Endothelial cell of umbilical vein (primary cell): ENCODE results near the gene PALM. TPM values are rescaled to one million over a fixed set of nuclear protein-coding genes. Genes with fewer than 3 reads are reported as not detected.

Experiments
- BruUV-seq: library from RNA; stranded (reverse); fragments of 400-500 nt; replicated peaks from 2 replicates; lab custom pipeline; 2021; lab: Mats Ljungman, UMichigan
- CTCF ChIA-PET: fragments of 300-600, 350-600 bp; sonication (Branson Sonifier 250); formaldehyde crosslinking; loops from one replicate; lab custom pipeline; 2021; ENCODE audit warnings: antibody characterized with exemption, inconsistent platforms; lab: Charles Lee
- POLR2A ChIA-PET: fragments of 300-600, 350-600 bp; sonication (Branson Sonifier 250); formaldehyde crosslinking; loops from one replicate; lab custom pipeline; 2021; ENCODE audit warnings: antibody characterized with exemption, inconsistent platforms; lab: Charles Lee
- DNase-seq: peaks from one replicate; pipeline ENCODE4 v3.0.0-alpha.2; 2011; ENCODE audit warnings: low read depth, low spot score
- FAIRE-seq: peaks from 2 replicates; lab custom pipeline; 2011; peaks lifted over from hg19 to GRCh38; lab: Jason Lieb, UNC
- H2AFZ ChIP-seq: 2 replicates; pipeline ENCODE4 v1.6.0; 2012; ENCODE audit warnings: low read depth, low read length, control low read depth, inconsistent platforms
- H3K27ac ChIP-seq: 2 replicates; pipeline ENCODE4 v1.5.1; 2011; ENCODE audit warnings: low read depth, mild to moderate bottlenecking, control low read depth, low read length, moderate library complexity; ENCODE audit not compliant: insufficient read depth
- H3K27me3 ChIP-seq, 2 experiments: 2 replicates each; pipeline versions ENCODE4 v1.6.0 to v1.6.1; 2011; ENCODE audit warnings: low read length in 2 of 2, mixed read lengths in 1 of 2; ENCODE audit not compliant: control insufficient read depth in 2 of 2, insufficient read depth in 2 of 2
- H3K36me3 ChIP-seq, 2 experiments: 2 replicates in 1 of 2; 3 replicates in 1 of 2; pipeline ENCODE4 v1.5.1; 2011; ENCODE audit warnings: low read length in 2 of 2, mild to moderate bottlenecking in 1 of 2, moderate library complexity in 1 of 2; ENCODE audit not compliant: control insufficient read depth in 2 of 2, insufficient read depth in 2 of 2; ENCODE audit errors: extremely low read depth in 1 of 2
- H3K4me1 ChIP-seq: 3 replicates; pipeline ENCODE4 v1.5.1; 2011; ENCODE audit warnings: mild to moderate bottlenecking, low read length; ENCODE audit not compliant: control insufficient read depth, insufficient read depth; ENCODE audit errors: extremely low read depth
- H3K4me2 ChIP-seq: 2 replicates; pipeline ENCODE4 v1.6.1; 2011; ENCODE audit warnings: low read length, control low read depth, mixed read lengths; ENCODE audit not compliant: insufficient read depth
- H3K4me3 ChIP-seq, 3 experiments: fragments of 200-600 bp in 1 of 3; sonication (generic), shearing (Covaris generic) in 1 of 3; replicated peaks in 1 of 3; 2 replicates each; pipeline ENCODE4 v1.5.1; 2011 to 2016; ENCODE audit warnings: control low read depth in 3 of 3, low read length in 3 of 3, mild to moderate bottlenecking in 2 of 3, inconsistent platforms in 1 of 3, low read depth in 1 of 3, moderate library complexity in 1 of 3; ENCODE audit not compliant: insufficient read depth in 1 of 3
- H3K79me2 ChIP-seq: 2 replicates; pipeline ENCODE4 v1.6.0; 2012; ENCODE audit warnings: low read length, inconsistent platforms; ENCODE audit not compliant: control insufficient read depth, insufficient read depth
- H3K9ac ChIP-seq: replicated peaks from 2 replicates; pipeline ENCODE3; 2011; ENCODE audit warnings: low read length, control low read depth; ENCODE audit not compliant: insufficient read depth; ENCODE audit errors: extremely low read depth
- H3K9me1 ChIP-seq: replicated peaks from 3 replicates; pipeline ENCODE4 v1.6.0; 2011; ENCODE audit warnings: mild to moderate bottlenecking, low read length; ENCODE audit not compliant: control insufficient read depth, insufficient read depth; ENCODE audit errors: extremely low read depth
- H3K9me3 ChIP-seq: replicated peaks from 2 replicates; pipeline ENCODE4 v1.5.1; 2012; ENCODE audit warnings: low read length, inconsistent platforms; ENCODE audit not compliant: control insufficient read depth, insufficient read depth
- H4K20me1 ChIP-seq: replicated peaks from 2 replicates; pipeline ENCODE3; 2011; ENCODE audit warnings: mild to moderate bottlenecking, low read length; ENCODE audit not compliant: control insufficient read depth, insufficient read depth; ENCODE audit errors: extremely low read depth
- EZH2 ChIP-seq: IDR thresholded peaks from 2 replicates; pipeline ENCODE4 v1.6.1; 2012; ENCODE audit warnings: borderline replicate concordance, low read depth, mild to moderate bottlenecking, moderate library complexity, low read length, inconsistent platforms; ENCODE audit not compliant: severe bottlenecking
- GATA2 ChIP-seq: IDR thresholded peaks from 2 replicates; pipeline ENCODE4 v1.7.0; 2011; ENCODE audit warnings: low read depth, mild to moderate bottlenecking, moderate library complexity, mixed read lengths, low read length; ENCODE audit not compliant: insufficient read length, insufficient read depth
- JUN ChIP-seq: IDR thresholded peaks from 2 replicates; pipeline ENCODE4 v1.6.1; 2011; ENCODE audit warnings: borderline replicate concordance, low read depth; ENCODE audit not compliant: insufficient read length, insufficient read depth
- MYC ChIP-seq: IDR thresholded peaks from one replicate; pipeline ENCODE4 v1.6.1; 2011; ENCODE audit warnings: mild to moderate bottlenecking, low read depth, low read length
- POLR2A ChIP-seq: IDR thresholded peaks from 2 replicates; pipeline ENCODE4 v1.6.1; 2012; ENCODE audit warnings: low read depth, mild to moderate bottlenecking, control low read depth, low read length
- dilution Hi-C: fragments of 300-500 bp; cut with MboI; formaldehyde crosslinking; loops from one replicate; pipeline ENCODE4 v1.15.0; 2019; ENCODE audit warnings: low sequenced_read_pairs; ENCODE audit not compliant: extremely low pct_ligation_motif_present
- intact Hi-C: fragments of 100-400 bp; cut with micrococcal nuclease; formaldehyde crosslinking; loops from one replicate; pipeline ENCODE4 v1.10.0; 2022
- polyA plus RNA-seq, 4 experiments: library from polyadenylated mRNA; depleted of rRNA in 3 of 4; stranded (reverse) in 3 of 4; unstranded in 1 of 4; fragments of >200 nt; gene quantifications; 2 replicates each; pipeline versions ENCODE4 v1.2.1 to v1.2.3, GENCODE V29; 2011 to 2012; ENCODE audit warnings: missing spikeins in 1 of 4
- total RNA-seq: library from RNA; stranded (reverse); gene quantifications from 2 replicates; pipeline ENCODE4 v1.2.3, GENCODE V29; 2021
- TF ChIP-seq, protein P1 (sequence below), 2 donors: IDR thresholded peaks; 1 replicate in 1 of 2; 2 replicates in 1 of 2; pipeline ENCODE4 v1.5.1; 2011; ENCODE audit warnings: low read length in 2 of 2, mild to moderate bottlenecking in 2 of 2, moderate library complexity in 2 of 2, control low read depth in 1 of 2, inconsistent platforms in 1 of 2, low read depth in 1 of 2; ENCODE audit not compliant: insufficient read depth in 1 of 2; ENCODE audit errors: extremely low read depth in 1 of 2
- TF ChIP-seq, protein P2 (sequence below): IDR thresholded peaks from 2 replicates; pipeline ENCODE4 v1.6.1; 2011; ENCODE audit not compliant: insufficient read depth, insufficient read length

The PALM gene
- total and polyA plus RNA-seq, 2 donors (not counting 3 experiments of a cell fraction or from before 2014, with no cell fraction given), result 3.9 to 31.8 TPM

DNA sequence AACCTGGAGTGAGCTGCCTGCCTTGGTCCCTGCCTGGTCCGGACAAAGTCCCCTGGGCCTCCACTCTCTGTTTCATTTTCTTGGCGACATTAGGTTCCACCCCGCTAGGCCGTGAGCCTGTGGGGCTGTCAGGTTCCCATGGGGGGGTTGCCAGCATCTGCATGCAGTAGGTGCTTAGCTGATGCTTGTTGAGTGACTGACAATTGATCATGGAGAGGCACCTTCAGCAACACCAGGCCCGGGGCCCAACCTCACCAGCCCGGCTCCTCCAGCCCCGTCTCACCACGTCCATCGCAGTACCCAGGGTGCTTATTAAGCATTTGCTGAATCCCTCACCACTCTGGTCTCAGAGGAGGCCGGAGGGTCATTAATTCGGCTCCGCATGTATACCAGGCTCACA lies 55.6 kb downstream of the PALM start:
- dilution Hi-C loops, result no loop called here

DNA sequence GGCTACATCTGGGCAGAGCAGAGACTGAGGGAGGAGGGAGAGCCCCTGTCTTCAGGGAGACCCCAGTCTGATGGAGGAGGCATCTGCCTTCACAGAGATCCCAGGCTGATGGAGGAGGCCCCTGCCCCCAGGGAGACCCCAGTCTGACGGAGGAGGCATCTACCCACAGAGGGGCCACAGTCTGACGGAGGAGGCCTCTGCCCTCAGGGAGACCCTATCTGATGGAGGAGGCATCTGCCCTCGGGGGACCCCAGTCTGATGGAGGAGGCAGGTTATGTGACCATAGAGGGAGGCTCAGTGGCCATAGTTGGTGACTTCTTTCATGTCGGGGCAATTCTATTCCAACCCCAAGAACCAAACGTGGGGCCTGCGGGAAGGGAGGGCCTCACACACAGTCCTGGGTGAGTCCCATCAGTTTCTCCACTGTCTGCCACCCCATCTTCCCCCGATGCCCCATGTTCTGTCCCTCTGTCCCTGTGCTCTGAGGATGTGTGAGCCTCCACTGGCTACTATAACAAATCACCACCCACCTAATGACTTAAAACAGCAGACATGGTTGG lies 56.5 kb downstream of the PALM start:
- no TSS peak for BruUV-seq
- Histone ChIP-seq H3K4me2 (no peak overlapping the region), H3K27me3 (no peaks in the 10 kb centered on the region), H3K27ac (no peak overlapping the region), H3K4me1 (no peaks in the 10 kb centered on the region), H2AFZ (no peak overlapping the region), H3K36me3 (no peaks in the 10 kb centered on the region), H3K79me2 (no peaks in the 10 kb centered on the region), H3K9ac (no peak overlapping the region), H3K4me3 (no peak overlapping the region), H3K9me3 (no peaks in the 10 kb centered on the region), H3K9me1 (no peaks in the 10 kb centered on the region), H4K20me1 (no peaks in the 10 kb centered on the region)
- TF ChIP-seq JUN (no peak), GATA2 (no peak), POLR2A (no peak), MYC (no peak), EZH2 (no peak)
- TF ChIP-seq, protein P1, sequence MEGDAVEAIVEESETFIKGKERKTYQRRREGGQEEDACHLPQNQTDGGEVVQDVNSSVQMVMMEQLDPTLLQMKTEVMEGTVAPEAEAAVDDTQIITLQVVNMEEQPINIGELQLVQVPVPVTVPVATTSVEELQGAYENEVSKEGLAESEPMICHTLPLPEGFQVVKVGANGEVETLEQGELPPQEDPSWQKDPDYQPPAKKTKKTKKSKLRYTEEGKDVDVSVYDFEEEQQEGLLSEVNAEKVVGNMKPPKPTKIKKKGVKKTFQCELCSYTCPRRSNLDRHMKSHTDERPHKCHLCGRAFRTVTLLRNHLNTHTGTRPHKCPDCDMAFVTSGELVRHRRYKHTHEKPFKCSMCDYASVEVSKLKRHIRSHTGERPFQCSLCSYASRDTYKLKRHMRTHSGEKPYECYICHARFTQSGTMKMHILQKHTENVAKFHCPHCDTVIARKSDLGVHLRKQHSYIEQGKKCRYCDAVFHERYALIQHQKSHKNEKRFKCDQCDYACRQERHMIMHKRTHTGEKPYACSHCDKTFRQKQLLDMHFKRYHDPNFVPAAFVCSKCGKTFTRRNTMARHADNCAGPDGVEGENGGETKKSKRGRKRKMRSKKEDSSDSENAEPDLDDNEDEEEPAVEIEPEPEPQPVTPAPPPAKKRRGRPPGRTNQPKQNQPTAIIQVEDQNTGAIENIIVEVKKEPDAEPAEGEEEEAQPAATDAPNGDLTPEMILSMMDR (IDR thresholded peaks at IDR 0.05; ENCODE audit: extremely low read depth in 1 of 2, insufficient read depth in 1 of 2, low read depth in 1 of 2, low read length in 2 of 2), result no peak
- TF ChIP-seq, protein P2, sequence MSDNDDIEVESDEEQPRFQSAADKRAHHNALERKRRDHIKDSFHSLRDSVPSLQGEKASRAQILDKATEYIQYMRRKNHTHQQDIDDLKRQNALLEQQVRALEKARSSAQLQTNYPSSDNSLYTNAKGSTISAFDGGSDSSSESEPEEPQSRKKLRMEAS, result no peak
- FAIRE-seq (no peak), DNase-seq (no peak)
- intact Hi-C loops, result no loop called here
- CTCF ChIA-PET, result no interaction called here
- POLR2A ChIA-PET, result no interaction called here
- dilution Hi-C loops, result no loop called here

More for the DNA sequence above, 55.6 kb downstream of the PALM start:
- BruUV-seq, result no TSS peak
- ChIA-PET CTCF (no interaction called here), POLR2A (no interaction called here)
- no peak for TF ChIP-seq MYC
- no peaks in the 10 kb centered on the region for H4K20me1 ChIP-seq
- FAIRE-seq, result no peak
- H3K9me1 ChIP-seq, result no peaks in the 10 kb centered on the region
- H3K79me2 ChIP-seq, result no peaks in the 10 kb centered on the region
- no peak overlapping the region for H3K27ac ChIP-seq
- no peaks in the 10 kb centered on the region for H3K36me3 ChIP-seq
- DNase-seq, result no peak
- intact Hi-C loops, result no loop called here
- no peak overlapping the region for H3K4me2 ChIP-seq
- H3K9me3 ChIP-seq, result no peaks in the 10 kb centered on the region
- no peak overlapping the region for H3K9ac ChIP-seq
- no peak overlapping the region for H3K4me3 ChIP-seq
- no peaks in the 10 kb centered on the region for H3K4me1 ChIP-seq
- no peak overlapping the region for H2AFZ ChIP-seq
- H3K27me3 ChIP-seq, result no peaks in the 10 kb centered on the region
